HG02943 (cell line): ENCODE data around the gene TBRG4.
"Not testable (repeated sequence)": the region's sequence is repeated elsewhere in the genome, so short reads cannot be mapped to it uniquely, and the experiment has no call there.

Experiments
- ATAC-seq: cut with Tn5 transposase; IDR thresholded peaks from one replicate; pipeline ENCODE4 v1.9.1; 2021; ENCODE audit warnings: mild to moderate bottlenecking, low read depth, moderate library complexity; ENCODE audit not compliant: unreplicated experiment

TBRG4 gene

DNA sequence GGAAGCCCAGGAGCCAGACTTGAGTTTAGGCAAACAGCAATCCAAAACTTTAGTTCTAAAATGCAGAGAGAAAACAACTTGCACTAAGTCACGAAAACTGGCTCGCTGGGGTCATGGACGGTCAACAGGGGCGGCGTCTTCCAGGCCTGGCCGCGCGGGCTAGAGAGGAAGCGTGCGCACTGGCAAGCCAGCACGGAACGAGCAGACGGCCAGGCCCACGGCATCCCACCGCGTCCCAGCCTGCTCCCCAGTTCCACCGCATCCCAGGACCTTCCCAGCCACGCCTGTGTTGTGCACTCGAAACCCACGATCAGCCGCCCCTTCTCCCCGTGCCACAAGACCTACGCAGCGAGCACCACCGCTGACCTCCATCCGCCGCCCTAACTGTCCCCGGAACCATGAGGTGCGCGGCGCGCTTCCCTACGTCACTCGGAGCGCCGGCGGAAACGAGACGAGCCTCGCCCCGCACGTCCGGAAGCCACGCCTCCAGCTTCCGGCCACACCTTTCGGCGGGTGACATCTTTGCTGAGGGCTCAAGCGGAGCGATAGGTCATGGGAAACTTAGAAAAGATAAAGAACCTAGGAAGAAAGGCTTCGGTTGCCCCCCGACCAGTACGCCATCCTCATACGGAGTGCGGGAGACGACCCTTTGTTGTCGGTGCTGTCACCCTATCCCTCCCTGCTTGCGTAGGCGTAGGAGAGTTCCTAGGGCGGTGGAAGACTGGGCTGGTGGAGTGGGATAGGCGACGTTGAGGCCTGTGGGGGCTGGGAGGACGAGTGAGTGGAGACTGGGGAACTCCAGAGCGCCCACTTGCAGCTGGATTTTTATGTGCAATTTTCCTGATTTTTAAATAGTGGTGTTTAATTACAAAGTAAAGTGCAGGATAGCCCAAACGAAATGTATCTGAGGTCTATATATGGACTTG, at the start of gene TBRG4:
Gene TBRG4, minus strand, starts transcription at position 400 of the 926 bp plus-strand sequence. CDS start 2,460 bp downstream, outside the sequence.
- peak; percentile 87 for ATAC-seq

DNA sequence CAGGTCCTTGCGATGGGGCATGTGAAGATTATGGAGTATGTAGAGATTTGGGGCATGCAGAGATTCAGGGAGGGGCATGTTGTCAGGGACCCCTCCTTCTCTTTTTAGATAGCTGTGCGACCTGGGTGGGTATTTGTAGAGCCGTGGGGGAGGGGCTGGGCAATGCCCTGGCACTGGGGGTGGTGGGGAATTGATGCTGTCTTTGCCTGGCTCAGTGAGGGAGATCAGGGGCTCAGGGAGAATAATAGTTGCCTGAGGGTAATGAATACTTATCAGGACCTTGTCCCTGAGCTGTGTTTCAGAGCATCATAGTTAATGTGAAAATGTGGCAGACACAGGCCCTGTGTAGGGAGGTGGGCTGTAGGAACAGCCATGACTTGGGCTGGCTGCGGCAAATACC, 49.6 kb upstream of the TBRG4 start:
- ATAC-seq, result no peak

DNA sequence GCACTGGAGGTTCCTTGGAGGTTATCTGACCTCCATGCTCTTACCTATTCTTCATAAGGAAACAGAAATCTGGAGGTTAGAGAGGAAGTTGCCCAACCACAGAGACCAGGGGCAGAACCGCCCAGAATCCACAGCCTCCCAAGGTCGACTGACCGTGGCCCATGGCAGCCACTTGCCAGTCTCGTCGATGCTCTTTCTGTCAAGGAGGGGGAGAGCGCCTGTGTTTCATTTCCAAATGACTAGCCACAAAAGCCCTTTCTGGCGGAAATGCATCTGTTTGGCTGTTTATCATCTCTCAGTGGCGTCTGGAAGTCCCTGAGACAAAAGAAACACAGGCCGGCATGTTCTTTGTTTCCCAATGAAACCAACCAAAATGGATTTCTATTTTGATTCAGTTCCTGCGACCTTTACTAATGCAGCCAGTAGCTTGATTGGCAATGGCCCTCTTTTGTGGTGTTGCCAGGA, 49.0 kb upstream of the TBRG4 start:
- no peak for ATAC-seq

DNA sequence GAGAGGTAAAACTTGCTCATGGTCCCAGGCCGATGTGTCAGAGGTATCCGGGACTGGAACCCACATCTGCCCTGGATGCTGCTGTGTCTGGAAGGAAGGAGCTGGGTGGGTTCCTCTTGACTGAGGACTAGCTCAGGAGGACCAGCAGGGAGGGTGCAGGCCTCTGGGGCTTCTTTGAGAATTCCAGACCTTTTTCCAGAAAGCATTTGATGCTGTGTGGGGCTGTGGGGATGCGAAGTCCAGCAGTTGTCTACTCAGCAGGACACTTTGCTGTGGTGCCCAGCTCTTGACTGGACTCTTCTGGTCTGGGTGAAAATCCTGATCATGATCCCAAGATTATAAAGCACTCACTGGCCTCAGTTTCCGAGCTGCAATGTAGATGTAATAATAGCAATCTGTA, 47.8 kb upstream of the TBRG4 start:
- ATAC-seq, result no peak

DNA sequence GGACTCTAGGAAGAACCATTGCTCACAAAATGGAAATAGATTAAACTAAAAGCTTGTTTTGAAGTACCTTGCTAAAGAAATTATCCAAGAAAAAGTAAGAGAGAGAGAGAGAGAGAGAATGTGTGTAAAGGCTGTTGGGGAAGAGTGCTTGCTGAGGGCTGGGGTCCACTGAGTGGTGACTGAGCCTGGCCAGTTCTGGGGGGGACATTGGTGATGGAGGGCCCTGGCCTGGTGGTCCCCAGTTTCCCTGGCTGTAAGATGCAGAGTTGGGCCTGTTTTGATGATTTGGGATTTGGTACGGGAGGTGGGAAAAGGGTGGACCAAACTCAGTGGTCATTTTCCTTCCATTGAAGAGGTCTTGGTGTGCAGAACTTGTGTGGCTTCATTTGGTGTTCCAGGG, 47.0 kb upstream of the TBRG4 start:
- no peak for ATAC-seq

DNA sequence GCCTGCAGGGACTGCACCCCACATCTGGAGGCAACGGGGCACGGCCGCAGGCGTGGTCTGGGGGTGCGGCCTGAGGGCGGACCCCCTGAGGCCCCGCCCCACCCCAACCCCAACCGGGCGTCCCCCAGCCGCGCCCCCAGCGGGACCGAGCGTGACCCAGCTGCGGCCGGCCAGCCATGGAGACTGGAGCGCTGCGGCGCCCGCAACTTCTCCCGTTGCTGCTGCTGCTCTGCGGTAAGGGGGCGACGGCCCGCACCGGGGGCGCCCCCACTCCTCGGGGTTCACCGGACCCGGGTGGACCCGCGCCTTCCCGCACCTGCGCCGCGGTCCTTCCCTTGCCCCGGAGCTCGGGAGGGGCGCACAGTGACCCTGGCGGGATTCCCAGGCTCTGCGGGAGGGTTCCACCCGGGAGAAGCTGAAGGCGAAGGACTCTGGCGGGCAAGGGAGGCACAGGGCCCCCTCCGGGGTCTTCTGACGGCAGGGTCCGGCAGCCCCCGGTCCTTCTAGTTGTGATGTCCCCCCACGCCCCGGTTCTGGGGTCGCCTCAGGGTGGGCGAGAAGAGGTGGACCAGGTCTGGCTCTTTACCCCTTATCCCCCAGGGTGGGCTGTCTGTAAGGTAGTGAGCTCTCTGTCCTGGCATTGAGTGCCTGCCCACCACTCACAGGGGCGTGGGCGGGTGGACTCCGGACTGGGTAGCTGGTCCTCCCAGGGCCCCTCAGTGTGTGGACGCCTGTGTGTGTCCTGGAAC, 46.3 kb upstream of the TBRG4 start, which contains the start of gene RAMP3:
Gene RAMP3, plus strand, starts transcription at position 139 of the 749 bp plus-strand sequence. Its CDS starts 38 bp downstream, at position 177.
- no peak for ATAC-seq

DNA sequence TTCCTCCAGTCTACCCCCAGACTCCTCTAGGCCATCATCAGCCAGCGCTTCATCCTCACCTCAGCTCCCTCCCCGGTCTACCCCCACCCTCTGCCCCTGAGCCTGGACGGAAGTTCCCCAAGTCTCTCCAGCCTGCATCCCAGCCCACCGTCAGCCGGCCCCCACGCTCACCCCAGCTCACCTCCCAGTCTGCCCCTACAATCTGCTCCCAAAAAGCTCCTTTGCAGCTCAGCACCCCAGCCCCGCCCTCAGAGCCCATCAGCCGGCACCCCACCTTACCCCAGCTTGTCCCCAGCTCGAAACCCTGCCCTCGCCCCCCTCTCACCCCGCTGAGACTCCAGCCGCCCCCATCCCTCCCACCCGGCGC, 45.8 kb upstream of the TBRG4 start:
- no peak for ATAC-seq

DNA sequence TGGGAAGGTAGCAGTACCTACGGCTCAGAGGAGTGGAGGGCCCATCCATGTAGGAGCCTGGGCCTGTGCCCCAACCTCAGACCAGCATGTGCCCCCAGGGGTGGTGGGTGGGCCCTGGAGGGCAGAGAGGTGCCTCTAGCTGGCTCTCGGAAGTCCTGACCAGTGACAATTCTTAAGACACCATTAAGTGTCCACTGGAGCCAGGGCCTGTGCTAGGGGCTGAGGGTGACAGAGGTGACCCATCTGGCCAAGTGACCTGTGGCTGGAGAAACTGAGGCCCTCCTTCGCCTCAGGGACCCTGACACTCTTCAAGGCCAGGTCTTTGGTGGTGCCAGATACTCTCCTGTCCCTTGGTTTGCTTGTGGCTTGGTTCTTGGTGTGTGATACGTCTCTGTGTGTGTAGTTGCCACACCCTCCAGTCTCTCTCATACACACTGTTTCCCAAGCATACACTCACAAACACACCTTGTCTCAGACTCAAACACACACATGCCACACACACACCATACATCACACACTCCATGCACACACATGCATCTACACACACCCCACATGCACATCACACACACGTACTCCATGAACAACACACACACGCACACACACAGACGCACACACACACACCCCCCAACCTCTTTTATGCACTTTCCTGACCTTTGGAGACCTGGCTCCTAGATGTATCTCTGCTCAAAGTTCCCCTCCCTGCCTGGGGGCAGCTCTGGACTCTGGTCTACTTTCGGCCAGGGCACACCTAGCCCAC, 45.2 kb upstream of the TBRG4 start:
- ATAC-seq, result no peak

DNA sequence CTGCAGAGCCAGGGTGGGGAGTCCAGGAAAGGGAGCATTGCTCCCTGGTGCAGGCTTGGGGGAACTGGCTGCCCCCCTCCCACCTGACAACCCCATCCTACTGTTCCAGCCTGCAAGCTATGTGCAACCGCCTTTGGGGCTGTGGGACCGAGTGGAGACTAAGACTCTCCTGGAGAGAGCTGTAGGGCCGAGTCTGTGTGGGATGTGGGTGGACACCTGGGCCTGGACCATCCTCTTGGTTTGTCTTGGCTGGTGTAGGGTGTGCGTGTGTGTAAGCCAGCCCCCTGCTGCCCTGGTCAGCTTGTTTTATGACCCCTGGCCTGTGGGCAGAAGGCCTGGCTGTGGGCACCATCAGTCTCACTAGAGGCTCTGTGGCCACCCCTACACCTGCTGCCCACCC, 44.4 kb upstream of the TBRG4 start:
- ATAC-seq, result no peak

DNA sequence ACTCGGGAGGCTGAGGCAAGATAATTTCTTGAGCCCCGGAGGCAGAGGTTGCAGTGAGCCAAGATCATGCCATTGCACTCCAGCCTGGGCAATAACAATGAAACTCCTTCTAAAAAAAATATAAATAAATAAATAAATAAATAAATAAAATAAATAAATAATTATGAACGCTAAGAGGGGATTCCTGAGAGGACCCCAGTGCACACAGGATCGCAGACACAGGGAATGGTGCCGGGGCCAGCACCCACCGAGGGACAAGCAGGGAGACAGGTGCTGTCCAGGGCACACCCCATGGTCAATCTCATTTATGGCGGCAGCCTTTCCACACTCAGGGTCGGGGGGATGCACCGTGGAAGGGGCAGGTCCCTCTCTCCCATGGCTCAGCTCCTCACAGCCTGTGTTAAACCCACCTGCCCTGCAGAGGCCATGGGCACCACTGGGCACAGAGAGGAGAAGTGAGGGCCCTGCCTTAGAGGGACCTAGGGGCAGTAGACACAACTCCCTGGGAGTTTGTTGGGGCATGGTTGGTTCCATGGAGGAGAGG, 43.9 kb upstream of the TBRG4 start:
- ATAC-seq, result no peak

DNA sequence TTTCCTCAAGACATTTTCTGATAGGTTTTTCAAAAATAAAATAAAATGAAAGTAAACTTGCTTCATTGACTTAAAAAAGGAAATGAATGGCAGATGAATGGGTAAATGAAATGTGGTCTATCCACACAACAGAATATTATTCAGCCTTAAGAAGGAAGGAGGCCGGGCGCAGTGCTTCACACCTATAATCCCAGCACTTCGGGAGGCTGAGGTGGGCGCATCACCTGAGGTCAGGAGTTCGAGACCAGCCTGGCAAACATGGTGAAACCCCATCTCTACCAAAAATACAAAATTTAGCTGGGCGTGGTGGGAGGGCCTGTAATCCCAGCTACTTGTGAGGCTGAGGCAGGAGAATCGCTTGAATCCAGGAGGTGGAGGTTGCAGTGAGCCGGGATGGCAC, 42.4 kb upstream of the TBRG4 start:
- not testable (repeated sequence) for ATAC-seq

DNA sequence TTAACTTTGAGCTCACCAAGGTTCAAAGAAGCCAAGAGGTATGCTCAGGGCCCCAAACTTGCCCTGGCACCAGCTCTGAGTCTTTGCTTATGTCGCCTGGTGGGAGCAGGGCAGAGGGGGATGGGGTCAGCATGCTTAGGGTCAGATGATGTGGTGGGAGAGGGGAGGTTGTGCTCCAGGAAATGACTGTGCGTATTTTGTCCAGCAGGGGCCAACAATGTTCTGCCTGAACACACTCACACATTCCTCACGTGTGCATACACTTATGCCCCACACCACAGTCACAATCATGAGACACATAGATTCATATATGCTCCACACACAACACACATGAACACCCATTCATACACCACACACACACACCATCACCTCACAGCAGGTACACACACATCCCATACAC, 41.7 kb upstream of the TBRG4 start:
- no peak for ATAC-seq

DNA sequence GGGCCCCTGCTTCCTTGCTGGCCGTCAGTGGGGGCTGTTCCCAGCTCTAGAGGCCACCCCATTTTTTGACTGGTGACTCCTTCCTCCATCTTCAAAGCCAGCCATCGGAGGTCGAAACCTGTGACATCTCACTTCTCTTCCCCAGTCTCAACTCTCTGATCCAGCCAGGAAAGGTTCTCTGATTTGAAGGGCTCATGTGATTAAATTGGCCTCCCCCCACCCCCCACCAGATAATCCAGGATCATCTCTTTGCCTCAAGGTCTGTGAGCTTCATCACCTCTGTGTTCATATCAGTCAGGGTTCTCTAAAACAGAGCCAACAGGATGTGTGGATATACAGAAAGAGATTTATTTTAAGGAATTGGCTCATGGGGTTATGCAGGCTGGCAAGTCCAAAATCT, 40.5 kb upstream of the TBRG4 start:
- ATAC-seq, result no peak

DNA sequence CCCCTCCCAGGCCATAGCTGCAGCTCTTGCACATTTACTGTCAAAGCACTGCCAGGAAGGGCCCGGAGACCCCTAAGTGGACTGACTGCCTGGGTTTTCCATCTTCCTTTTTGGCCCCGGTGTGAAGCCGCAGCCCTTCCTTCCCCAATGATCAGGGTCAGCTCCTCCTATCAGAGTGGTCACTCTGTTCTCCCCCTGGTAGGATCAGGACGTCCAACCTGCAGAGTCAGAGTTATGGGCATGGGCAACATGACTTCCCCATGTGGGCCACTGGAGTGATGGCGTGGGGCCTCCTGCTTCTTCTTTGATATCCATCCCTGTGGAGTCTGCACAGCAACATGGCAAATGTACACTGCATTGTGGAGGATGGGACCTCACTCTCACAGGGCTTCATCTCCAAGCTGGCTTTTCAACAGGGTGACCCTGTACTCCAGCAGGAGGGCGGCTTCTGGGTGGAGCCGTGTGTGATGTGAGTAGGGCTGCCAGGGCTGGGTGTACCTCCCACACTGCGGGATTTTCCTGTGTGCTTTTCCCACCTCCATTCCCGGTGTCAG, 39.7 kb upstream of the TBRG4 start:
- ATAC-seq, result no peak

DNA sequence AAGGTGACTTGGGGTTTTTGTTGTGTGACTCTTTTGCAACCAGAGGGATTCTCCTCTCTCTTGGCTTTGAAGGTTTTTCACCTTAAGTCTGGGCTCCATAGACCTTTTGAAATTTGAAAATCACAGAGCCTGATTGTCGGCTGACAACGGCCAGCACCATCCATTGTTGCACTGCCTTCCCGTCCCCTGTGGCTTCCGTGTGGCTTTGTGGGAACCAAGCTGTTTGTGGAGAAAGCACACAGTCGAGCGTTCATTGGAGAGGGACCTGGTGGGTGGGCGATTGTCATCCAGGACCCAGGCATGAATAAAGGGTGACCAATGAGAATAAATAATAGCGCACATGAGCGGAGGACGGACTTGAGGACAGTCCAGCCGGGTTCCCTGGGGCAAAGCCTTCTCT, 38.7 kb upstream of the TBRG4 start:
- ATAC-seq, result no peak

DNA sequence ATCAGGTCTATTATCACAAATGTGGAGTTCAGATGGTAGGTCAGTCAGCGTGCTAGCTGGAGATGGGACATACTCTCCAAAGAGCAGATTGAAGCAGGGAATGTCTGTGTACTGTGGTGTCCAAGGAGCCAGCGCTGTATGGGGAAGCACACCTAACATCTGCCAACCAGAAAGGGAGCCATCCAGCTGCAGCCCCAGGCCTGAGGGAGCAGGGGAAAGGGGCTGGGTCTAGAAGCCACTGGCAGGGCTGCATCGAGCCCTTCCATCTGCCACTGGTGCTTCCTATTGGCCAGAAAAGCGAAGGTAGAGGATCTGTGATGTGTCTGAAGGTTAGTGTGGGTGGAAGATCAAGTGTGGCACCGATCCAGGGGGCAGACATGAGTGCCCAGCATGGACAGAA, 38.1 kb upstream of the TBRG4 start:
- ATAC-seq, result no peak

DNA sequence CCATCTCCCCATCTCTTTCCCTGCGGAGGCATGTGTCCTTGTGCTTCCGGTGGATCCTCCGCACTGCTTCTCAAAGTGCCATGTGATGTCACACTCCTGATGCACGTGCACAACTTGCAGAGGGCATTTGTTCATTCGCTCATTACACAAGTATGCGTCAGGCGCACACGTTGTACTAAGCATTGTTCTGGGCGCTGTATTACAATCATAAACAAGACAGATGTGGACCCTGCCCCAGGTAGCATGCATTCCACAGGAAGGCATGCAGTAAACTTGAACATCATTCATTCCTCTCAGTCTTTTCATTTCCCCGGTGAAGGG, 37.1 kb upstream of the TBRG4 start:
- no peak for ATAC-seq

DNA sequence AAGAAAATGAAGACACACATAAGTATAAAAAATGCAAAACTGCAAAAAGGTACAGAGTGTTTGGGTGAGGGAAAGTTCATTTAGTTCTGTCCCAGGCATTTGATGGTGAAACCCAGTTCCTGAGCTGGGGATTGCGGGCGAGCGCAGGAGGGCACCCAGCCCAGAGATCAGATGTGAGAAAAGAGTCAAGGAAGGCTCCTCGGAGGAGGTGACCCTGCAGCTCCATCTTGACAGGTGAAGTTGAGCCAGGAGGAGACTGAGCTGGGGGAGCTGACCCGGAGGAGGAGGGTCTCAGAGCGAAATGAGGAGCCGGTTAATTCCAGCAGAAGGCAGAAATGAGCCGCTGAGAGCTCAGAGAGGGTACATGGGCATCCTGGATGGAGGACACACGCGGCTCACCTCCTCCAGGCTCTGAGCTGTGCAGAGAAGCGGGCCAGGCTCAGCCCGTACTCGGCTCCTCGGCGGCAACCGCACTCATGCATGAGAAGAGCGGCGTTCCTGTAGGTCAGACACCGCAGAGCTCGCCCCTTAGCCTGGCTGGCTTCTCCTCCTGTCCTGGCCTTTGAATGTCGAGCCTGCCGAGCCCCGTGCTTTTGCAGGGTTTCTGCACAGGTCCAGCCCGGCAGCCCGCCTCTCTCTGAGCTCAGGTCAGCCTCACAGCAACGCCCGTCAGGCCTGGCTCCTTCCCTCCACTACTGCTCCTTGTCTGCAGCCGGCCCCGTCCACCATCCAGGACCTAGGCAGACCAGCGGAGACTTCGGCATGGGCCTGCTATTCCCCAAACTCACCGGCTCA, 36.6 kb upstream of the TBRG4 start:
- no peak for ATAC-seq

DNA sequence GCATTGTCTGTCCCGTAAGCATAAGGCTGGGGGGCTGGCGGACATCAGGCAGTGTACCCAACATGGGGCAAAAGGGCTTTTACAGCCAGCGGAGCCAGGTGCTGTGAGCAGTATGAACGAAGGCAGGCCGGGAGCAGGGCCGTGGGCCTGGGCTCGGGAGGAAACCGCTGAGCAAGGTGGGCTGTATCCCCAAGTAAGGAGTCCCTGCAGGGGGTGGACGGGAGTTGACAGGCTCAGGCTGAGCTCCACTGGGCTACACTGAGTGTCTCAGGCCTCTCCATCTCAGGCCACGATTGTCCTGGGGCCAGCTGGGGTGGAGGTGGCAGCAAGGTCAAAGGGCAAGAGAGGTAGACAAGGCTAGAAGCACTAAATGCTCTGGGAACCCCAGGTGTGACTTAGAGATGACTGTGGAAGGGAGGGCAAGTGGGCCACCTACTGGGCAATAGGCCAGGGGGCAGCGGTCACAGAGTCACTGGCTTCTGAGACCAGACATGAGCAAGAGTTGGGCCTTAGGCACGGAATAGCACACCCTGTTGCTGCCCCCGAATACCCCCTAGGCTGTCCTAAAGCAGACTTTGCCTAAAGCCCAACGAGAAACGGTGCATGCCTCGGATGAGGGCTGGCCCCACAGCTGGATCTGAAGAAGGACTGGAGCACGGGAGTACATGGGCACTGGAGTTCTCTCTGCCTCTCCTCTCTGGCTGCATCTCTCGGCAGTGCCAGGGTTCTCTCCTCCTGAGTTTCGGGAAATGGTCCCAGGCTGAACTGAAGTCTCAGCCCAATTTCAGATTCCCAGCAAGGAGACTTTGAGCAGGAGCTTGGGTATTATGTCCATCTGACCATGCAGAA, 35.3 kb upstream of the TBRG4 start:
- no peak for ATAC-seq
